Left ventricle myocardium inferior (tissue), 1 donor: Measurements from ENCODE around the gene LRFN5. TPM values are rescaled to one million over a fixed set of nuclear protein-coding genes. Genes with fewer than 3 reads are reported as not detected.

Experiments used
- DNase-seq: peaks from one replicate; pipeline ENCODE4 v3.0.0-alpha.2; 2020
- H3K27ac ChIP-seq: fragments of 200-600 bp; replicated peaks from 2 replicates; pipeline ENCODE4 v1.8.0; 2021
- H3K27me3 ChIP-seq: fragments of 200-600 bp; 2 replicates; pipeline ENCODE4 v1.8.0; 2021; ENCODE audit warnings: low read depth
- H3K36me3 ChIP-seq: fragments of 200-600 bp; 2 replicates; pipeline ENCODE4 v1.8.0; 2021
- H3K4me1 ChIP-seq: fragments of 200-600 bp; 2 replicates; pipeline ENCODE4 v1.8.0; 2021
- H3K4me3 ChIP-seq: fragments of 200-600 bp; 2 replicates; pipeline ENCODE4 v1.8.0; 2021; ENCODE audit warnings: mild to moderate bottlenecking, moderate library complexity
- H3K9me3 ChIP-seq: fragments of 200-600 bp; replicated peaks from 2 replicates; pipeline ENCODE4 v1.8.0; 2021
- CTCF ChIP-seq: fragments of 200-600 bp; IDR thresholded peaks from 2 replicates; pipeline ENCODE4 v1.8.0; 2021; ENCODE audit warnings: antibody characterized with exemption, mild to moderate bottlenecking, borderline replicate concordance
- intact Hi-C: fragments of 100-400 bp; cut with micrococcal nuclease; formaldehyde crosslinking; loops from one replicate; pipeline ENCODE4 v1.11.0; 2022
- total RNA-seq: library from RNA; stranded (reverse); fragmentation: NEBNext Ultra II Directional; extraction: Animal tissue kit (Norgen Biotek cat#: 25700); gene quantifications from one replicate; pipeline ENCODE4 v1.2.1, GENCODE V29; 2021
- donor health status: DM: no; HTN: yes; CAD: no; lungs with severe emphysema.

LRFN5 gene
- total RNA-seq, 1 donor from 2014 or later, result 0.30 TPM

- H3K9me3 ChIP-seq, result no peaks in the 10 kb centered on the region
- no peaks in the 10 kb centered on the region for H3K27me3 ChIP-seq
- H3K36me3 ChIP-seq, result no peaks in the 10 kb centered on the region
- TF ChIP-seq CTCF, result no peak
- no peak for DNase-seq
- intact Hi-C loops, result no loop called here
- H3K27ac ChIP-seq, result no peak overlapping the region
- no peaks in the 10 kb centered on the region for H3K4me1 ChIP-seq
- H3K4me3 ChIP-seq, result no peak overlapping the region
Measured at GRCh38 chr14:41623736-41624135, 17.1 kb downstream of the LRFN5 start.

GRCh38 chr14:41629876-41630275 lies 23.2 kb downstream of the LRFN5 start:
- intact Hi-C loops, result no loop called here
- TF ChIP-seq CTCF, result no peak

GRCh38 chr14:41634286-41634685 lies 27.6 kb downstream of the LRFN5 start:
- no peak for DNase-seq
- H3K27ac ChIP-seq, result no peak overlapping the region
- H3K36me3 ChIP-seq, result no peaks in the 10 kb centered on the region
- no peaks in the 10 kb centered on the region for H3K27me3 ChIP-seq
- no peaks in the 10 kb centered on the region for H3K4me1 ChIP-seq
- no peak for TF ChIP-seq CTCF
- H3K4me3 ChIP-seq, result no peak overlapping the region
- no peaks in the 10 kb centered on the region for H3K9me3 ChIP-seq
- intact Hi-C loops, result no loop called here

More at GRCh38 chr14:41629876-41630275, 23.2 kb downstream of the LRFN5 start:
- H3K9me3 ChIP-seq, result no peaks in the 10 kb centered on the region
- H3K27ac ChIP-seq, result no peak overlapping the region
- H3K4me1 ChIP-seq, result no peaks in the 10 kb centered on the region
- H3K4me3 ChIP-seq, result no peak overlapping the region
- no peaks in the 10 kb centered on the region for H3K27me3 ChIP-seq
- H3K36me3 ChIP-seq, result no peaks in the 10 kb centered on the region
- no peak for DNase-seq

GRCh38 chr14:41636492-41637392 lies 30.1 kb downstream of the LRFN5 start:
- no peak for TF ChIP-seq CTCF
- no peaks in the 10 kb centered on the region for H3K4me1 ChIP-seq
- no peak for DNase-seq
- H3K27ac ChIP-seq, result no peak overlapping the region
- H3K9me3 ChIP-seq, result no peaks in the 10 kb centered on the region
- no peaks in the 10 kb centered on the region for H3K36me3 ChIP-seq
- intact Hi-C loops, result no loop called here
- no peaks in the 10 kb centered on the region for H3K27me3 ChIP-seq
- no peak overlapping the region for H3K4me3 ChIP-seq

GRCh38 chr14:41641690-41642089 lies 35.0 kb downstream of the LRFN5 start:
- Histone ChIP-seq H3K4me1 (no peaks in the 10 kb centered on the region), H3K9me3 (no peaks in the 10 kb centered on the region), H3K36me3 (no peaks in the 10 kb centered on the region), H3K27ac (no peak overlapping the region), H3K27me3 (no peaks in the 10 kb centered on the region), H3K4me3 (no peak overlapping the region)
- intact Hi-C loops, result no loop called here
- no peak for TF ChIP-seq CTCF
- DNase-seq, result no peak
